Activated T-cell treated with anti-CD3 and anti-CD28 coated beads, Interleukin-2, amount 50 U/mL, for 72 hours (primary cell): ENCODE results near the gene OTOA. TPM values are rescaled to one million over a fixed set of nuclear protein-coding genes. Genes with fewer than 3 reads are reported as not detected.
"Not testable (repeated sequence)": the region's sequence is repeated elsewhere in the genome, so short reads cannot be mapped to it uniquely, and the experiment has no call there.

Experiments
- ATAC-seq, 2 donors: fragments of 150-1000 bp; cut with Tn5 transposase; replicated peaks in 1 of 2; 2 replicates each; pipeline ENCODE4 v1.10.0; 2021; ENCODE audit warnings: moderate library complexity in 2 of 2, mild to moderate bottlenecking in 1 of 2
- DNase-seq, 2 donors: peaks; one replicate each; pipeline ENCODE4 v3.0.0; 2021 to 2022; ENCODE audit warnings: mixed read lengths in 1 of 2
- H3K27ac Mint-ChIP-seq: one replicate; pipeline ENCODE4 v1.8.0; 2022; ENCODE audit warnings: mild to moderate bottlenecking, moderate library complexity, mixed read lengths
- H3K27me3 Mint-ChIP-seq: one replicate; pipeline ENCODE4 v1.8.0; 2022; ENCODE audit warnings: low read depth, mixed read lengths
- H3K36me3 Mint-ChIP-seq, 2 donors: one replicate each; pipeline ENCODE4 v1.8.0; 2022; ENCODE audit warnings: mixed read lengths in 2 of 2, mild to moderate bottlenecking in 1 of 2; ENCODE audit not compliant: insufficient read depth in 2 of 2
- H3K4me1 Mint-ChIP-seq: one replicate; pipeline ENCODE4 v1.8.0; 2022; ENCODE audit warnings: low read depth, mixed read lengths
- H3K4me3 Mint-ChIP-seq, 2 donors: one replicate each; pipeline ENCODE4 v1.8.0; 2022; ENCODE audit warnings: mild to moderate bottlenecking in 2 of 2, mixed read lengths in 2 of 2, moderate library complexity in 2 of 2
- H3K9me3 Mint-ChIP-seq, 2 donors: one replicate each; pipeline ENCODE4 v1.8.0; 2022; ENCODE audit warnings: mixed read lengths in 2 of 2
- total RNA-seq, 2 donors: library from RNA; stranded (reverse); gene quantifications; one replicate each; pipeline ENCODE4 v1.2.3, GENCODE V29; 2022

The OTOA gene
- total RNA-seq, 2 donors from 2014 or later = 0.43 to 0.58 TPM

DNA sequence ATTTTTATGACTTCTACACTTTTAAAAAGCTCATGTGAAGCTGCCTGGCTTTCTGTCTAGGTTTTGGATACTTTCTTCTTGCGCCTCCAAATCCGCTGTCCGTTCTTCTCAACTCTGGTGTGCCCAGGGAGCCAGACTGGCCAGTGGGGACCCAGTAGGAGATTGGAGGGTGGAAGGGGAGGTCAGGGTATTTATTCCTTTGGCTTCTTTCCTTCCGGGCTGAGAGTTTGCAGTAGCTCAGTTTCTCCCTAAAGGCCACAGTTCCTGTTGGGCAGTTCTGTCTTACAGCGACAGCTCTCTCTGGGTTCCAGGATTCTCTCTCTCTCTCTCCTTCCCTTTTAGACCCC lies 109.4 kb downstream of the OTOA start:
- not testable (repeated sequence) for DNase-seq, H3K36me3 Mint-ChIP-seq, H3K4me1 Mint-ChIP-seq, H3K27ac Mint-ChIP-seq, H3K9me3 Mint-ChIP-seq, ATAC-seq, H3K27me3 Mint-ChIP-seq, H3K4me3 Mint-ChIP-seq

DNA sequence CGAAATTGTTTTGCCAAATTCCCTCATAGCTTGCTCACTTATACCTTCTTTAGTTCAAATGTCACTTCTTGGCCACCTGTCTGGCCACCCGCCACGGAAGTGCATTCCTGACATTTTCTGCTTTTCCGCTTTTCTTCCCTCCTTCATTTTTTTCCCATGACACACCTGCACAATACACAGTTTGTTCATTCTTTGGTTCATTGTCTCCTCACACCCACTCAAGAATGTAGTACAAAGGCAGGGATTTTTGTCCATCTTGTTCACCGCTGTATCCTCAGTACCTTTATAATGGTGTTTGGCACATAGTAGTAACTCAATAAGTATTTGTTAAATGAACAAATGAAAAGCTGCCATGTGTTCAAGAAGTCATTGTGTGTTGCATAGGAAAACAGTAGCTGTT lies 116.8 kb downstream of the OTOA start:
- H3K27me3 Mint-ChIP-seq, H3K9me3 Mint-ChIP-seq, H3K4me1 Mint-ChIP-seq, DNase-seq, H3K27ac Mint-ChIP-seq, ATAC-seq, H3K4me3 Mint-ChIP-seq, H3K36me3 Mint-ChIP-seq: not testable (repeated sequence)

DNA sequence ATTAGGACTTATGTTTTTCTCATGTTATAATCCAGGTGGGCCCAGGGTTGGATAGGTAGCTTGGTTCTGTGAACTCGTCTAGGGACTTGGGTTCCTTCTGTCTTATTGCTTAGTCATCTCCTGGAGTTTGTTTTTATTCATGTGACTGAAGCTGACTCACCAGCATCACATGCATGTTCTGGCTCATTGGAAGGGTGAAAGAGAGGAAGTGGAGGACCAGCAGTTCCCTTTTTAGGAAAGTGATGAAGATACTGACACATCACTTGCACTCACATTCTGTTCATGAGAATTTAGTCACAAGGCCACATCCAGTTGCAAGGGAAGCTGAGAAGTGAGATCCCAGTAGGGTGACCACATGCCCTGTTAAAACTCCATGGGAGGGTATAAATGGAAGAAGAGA lies 126.7 kb downstream of the OTOA start:
- H3K27ac Mint-ChIP-seq, H3K27me3 Mint-ChIP-seq, H3K4me3 Mint-ChIP-seq, H3K36me3 Mint-ChIP-seq, H3K4me1 Mint-ChIP-seq, H3K9me3 Mint-ChIP-seq, DNase-seq: not testable (repeated sequence)
- ATAC-seq = peak; percentile 95

DNA sequence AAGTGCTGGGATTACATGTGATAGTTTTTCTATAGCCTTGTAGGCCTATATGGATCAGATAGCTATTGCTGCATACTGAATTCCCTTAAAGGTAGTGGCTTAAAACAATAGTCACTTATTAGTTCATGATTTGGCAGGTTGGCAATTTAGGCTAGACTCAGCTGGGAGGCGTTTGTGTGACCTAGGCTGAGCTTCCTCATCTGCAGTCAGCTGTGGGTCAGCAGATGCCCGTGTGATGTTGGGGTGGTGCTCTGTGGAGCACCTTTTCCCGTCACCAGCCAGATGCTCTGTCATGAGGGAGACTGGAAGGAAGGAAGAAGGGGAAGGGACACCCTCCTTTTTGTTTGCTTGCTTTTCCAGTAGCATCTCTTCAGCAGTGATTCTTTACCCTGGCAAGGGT lies 129.5 kb downstream of the OTOA start:
- not testable (repeated sequence) for ATAC-seq, H3K36me3 Mint-ChIP-seq, H3K4me1 Mint-ChIP-seq, H3K27ac Mint-ChIP-seq, H3K9me3 Mint-ChIP-seq, H3K27me3 Mint-ChIP-seq, DNase-seq, H3K4me3 Mint-ChIP-seq

DNA sequence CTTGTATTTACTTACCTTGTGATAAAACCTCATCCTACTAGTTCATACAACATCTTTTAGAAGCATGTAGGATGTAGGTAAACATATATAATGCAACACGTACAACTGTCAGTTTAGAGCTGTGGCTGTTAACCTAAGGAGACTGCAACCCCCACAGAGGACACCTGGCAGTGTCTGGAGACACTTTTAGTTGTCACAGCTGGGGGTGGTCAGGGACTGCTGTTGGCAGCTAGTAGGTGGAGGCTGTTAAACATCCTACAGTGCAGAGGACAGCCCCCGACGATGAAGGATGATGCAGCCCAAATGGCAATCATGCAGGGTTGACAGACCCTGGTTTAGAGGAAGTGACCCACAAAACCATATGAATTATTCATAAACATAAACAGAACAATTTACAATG lies 134.8 kb downstream of the OTOA start:
- H3K4me1 Mint-ChIP-seq, ATAC-seq, H3K4me3 Mint-ChIP-seq, H3K27me3 Mint-ChIP-seq, H3K36me3 Mint-ChIP-seq, H3K27ac Mint-ChIP-seq, H3K9me3 Mint-ChIP-seq, DNase-seq: not testable (repeated sequence)

DNA sequence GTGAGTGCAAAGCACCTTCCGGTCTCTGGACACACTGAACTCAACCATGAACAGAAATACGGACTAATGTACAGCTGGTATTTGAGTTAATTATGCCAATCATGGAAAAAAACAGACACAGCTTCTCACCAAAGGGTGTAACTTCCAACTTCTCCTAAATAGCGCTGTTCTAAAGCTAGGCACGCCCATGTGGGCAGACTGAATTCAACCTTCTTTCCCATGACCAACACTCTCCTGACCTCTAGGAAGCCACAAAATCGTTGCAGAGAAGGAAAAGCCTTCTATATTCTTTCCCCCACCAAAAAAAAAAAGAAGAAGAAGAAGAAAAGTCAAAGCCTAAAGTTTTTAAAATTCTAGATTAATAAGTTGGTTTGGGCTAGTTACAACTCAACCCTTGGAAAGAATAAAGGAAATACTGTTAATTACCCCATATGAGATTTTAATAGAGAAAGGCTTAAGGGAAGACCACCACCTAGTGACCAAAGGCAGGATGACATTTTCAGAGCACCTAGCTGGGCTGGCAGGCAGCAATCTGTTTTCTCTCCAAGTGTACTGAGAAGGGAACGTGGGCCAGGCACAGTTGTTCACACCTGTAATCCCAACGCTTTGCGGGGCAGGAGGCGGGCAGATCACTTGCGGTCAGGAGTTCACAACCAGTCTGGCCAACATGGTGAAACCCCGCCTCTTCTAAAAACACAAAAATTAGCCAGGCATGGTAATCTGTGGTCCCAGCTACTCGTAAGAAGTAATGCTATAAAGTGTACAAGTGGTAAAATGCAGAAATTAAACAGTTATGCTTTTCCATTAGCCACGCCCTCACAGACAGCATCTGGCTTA lies 138.0 kb downstream of the OTOA start:
- not testable (repeated sequence) for H3K4me1 Mint-ChIP-seq, H3K4me3 Mint-ChIP-seq, H3K27ac Mint-ChIP-seq, H3K36me3 Mint-ChIP-seq, H3K27me3 Mint-ChIP-seq, H3K9me3 Mint-ChIP-seq
- DNase-seq (peak in 1 of 2 donors; percentile 26), ATAC-seq (peak; percentile 43 to 62)

DNA sequence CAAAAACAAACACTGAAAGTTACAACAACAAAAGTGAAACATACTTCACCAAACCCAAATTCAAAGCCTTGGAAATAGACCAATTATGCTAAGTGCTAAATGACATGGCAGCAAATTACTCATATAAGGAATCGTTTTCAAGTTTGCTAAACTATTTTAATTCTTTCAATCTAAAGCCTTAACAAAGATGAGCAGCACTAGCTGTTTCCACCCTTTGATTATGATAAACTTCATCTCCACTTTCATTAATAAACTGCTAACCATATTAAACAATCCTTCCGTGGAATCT lies 138.6 kb downstream of the OTOA start:
- not testable (repeated sequence) for H3K4me3 Mint-ChIP-seq, H3K36me3 Mint-ChIP-seq, H3K9me3 Mint-ChIP-seq, H3K27ac Mint-ChIP-seq, H3K27me3 Mint-ChIP-seq, DNase-seq, H3K4me1 Mint-ChIP-seq
- peak in 1 of 2 donors; percentile 68 for ATAC-seq

Other genes starting within 250 kb of the OTOA start
- 100 to 1,000 TPM; 112 to 125 TPM for gene METTL9, start 64.4 kb upstream of the OTOA start, total RNA-seq
- under 1 TPM; 0.26 to 0.28 TPM for gene IGSF6, start 11.4 kb upstream of the OTOA start, total RNA-seq
- 100 to 1,000 TPM; 197 to 211 TPM for gene NPIPB4, start 193.8 kb downstream of the OTOA start, total RNA-seq